GM19351 (cell line): ENCODE measurements around the gene FBXO8.

Source experiments
- ATAC-seq: cut with Tn5 transposase; IDR thresholded peaks from one replicate; pipeline ENCODE4 v1.9.1; 2021; ENCODE audit warnings: mild to moderate bottlenecking, moderate library complexity; ENCODE audit not compliant: unreplicated experiment

The FBXO8 gene

DNA sequence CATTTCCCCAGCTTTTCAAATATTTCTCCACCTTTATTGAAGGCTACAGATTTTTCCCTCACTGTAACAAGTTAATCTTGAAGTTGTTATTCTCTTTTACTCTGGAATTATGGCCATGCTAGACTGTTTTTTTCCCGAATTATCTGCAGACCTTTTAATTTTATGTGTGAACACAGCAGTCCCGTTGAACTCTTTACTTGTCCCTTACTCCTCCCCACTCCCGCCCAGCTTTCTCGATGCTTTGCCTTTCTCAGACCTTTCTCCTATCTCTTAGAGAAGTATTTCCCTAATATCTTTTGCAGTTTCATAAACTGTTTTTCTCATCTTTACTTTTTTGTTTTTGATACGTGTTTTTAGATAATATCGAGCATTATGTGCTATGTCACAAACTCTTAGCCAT is 1.0 kb upstream of the FBXO8 start:
- no peak for ATAC-seq

- peak; percentile 96 for ATAC-seq
These were observed 496 bp downstream of the FBXO8 start for GRCh38 chr4:174282836-174283506.

DNA sequence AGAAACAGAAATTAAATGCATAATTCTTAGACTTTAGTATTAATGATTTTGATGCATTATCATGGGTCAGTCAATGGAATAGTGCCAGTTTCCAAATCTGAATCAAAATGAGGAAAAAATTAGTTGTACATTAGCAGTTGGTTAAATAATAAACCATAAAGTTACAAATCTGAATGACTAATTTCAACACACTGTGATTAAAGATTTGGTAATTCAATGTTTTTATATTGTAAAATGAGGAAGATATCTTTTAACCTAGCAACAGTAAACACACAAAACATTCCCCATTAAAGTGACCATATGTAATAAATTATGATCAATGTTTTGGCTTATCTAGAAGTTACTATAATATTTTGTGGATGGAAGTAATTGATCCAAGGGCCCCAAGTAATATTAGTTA is 1.6 kb downstream of the FBXO8 start:
- ATAC-seq = no peak

GRCh38 chr4:174281182-174281737 is 2.2 kb downstream of the FBXO8 start:
- no peak for ATAC-seq

- ATAC-seq = no peak
These were observed 3.9 kb downstream of the FBXO8 start for GRCh38 chr4:174279433-174280155.

DNA sequence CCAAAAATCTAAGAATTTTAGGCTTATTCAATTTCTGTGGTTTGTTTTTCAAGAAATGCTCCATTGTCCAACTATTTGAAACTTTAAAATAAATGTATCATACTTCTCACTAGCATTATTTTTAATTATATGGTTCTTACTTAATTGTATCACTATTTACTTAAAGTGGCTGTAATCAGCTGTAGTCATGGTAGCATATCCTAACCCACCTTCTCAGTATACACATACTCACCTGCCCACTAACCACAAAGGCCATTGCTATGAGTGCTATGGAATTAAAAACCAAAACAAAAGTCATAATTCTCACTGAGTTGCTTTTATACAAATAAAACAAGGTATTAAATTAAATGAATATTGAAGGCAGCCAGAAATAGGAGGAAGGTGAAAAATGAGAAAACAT is 5.0 kb downstream of the FBXO8 start:
- ATAC-seq = no peak

- ATAC-seq = no peak
These were observed 6.0 kb downstream of the FBXO8 start for GRCh38 chr4:174277433-174277832.

DNA sequence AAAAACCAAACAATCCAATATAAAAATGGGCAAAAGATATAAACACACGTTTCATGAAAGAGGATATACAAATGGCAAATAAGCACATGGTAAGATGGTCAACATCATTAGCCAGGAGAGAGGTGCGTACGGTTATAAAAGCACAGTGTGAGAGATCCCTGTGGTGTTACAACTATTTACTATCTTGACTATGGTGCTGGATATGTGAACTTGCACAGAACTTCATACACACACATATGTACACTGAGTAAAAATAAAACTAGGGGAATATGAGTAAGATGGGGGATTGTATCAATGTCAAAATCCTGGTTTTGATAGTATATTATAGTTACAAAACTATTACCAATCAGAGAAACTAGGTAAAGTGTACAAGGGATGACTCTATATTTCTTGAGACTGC is 8.4 kb downstream of the FBXO8 start:
- ATAC-seq = no peak

GRCh38 chr4:174274436-174274835 is 9.0 kb downstream of the FBXO8 start:
- ATAC-seq = no peak

GRCh38 chr4:174273930-174274329 is 9.5 kb downstream of the FBXO8 start:
- no peak for ATAC-seq

DNA sequence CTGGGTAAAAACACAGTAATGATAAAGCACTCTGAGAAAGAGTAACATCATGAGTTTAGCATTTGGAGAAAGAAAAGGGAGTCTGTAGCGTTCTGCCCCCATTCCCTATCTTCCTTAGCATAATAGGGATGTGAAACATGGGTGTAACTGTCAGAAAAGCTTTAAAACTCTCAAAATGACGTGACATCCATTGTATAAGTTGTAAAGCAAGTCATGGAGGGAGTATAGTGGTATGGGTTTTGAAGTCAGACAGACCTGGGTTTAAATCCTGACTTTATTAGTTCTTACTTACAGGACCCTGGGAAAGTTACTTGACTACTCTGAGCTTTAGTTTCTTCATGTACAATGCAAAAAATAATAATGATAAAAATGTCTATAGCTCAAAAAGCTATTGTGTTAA is 17.1 kb downstream of the FBXO8 start:
- no peak for ATAC-seq

DNA sequence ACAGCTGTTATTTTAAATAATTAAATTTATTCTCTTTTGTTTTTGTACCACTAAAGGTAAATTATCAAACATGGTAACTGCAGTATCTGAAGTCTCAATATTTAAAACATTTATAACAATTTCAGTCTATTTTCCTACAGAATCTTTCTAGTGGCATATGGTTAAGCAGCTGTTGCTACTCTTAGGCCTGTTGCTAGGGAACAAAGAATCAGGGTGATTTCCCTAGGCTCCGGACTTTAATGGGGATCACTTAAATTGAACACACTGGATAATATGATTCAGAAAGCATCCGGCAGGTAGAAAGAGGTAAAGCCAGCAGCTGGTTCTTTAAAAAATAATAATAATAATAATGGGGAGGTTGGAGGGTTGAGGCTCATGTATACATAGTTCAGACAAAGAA is 17.6 kb downstream of the FBXO8 start:
- ATAC-seq = no peak

DNA sequence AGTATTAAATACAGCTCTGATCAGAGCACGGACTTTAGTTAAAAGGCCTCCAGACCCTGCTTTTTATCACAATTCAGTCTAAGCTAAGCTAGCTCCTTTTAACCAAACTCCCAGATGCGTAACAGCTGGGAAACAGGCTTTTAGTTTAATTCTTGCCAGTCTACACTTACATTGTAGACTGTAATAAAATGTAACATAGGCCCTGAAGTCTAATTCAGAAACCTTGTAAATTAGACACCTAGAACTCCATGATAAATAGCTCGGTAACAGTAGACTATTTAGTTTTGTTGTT is 20.1 kb downstream of the FBXO8 start:
- ATAC-seq = no peak

- no peak for ATAC-seq
These were observed 20.6 kb downstream of the FBXO8 start for GRCh38 chr4:174262624-174263444.

DNA sequence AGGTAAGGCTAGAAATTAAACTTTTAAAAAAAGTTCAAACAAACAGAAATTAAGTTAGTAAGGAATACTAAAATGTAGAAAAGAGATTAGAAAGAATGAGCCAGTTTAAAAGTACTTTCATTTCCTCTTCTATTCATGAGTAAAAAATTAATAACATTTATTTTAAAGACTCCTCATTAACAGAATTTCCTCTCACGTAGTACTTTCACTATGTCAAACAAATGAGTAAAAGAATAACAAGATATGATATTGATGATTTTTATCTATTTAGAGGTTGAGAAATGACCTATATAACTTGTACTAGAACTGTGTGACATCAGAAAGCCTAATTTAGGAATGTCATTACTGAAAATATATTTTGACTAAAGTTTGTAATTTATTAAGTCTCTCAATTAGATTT is 22.0 kb downstream of the FBXO8 start:
- ATAC-seq = peak; percentile 32

DNA sequence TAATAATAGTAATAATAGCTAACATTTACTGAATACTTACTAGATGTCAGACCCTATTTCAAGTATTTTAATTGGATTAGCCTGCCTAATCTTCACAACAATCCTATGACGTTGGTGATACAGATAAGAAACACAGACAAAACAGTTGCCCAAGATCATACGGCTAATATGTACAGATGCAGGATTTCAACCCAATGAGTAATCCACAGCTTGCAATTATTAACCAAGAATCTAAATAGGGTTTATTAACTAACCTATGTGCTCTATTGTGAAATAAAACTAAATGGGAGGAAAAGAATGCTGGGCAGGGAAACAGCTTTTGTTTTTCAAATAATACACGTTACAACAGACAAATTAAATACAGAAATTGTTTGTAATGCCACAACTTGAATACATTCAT is 23.4 kb downstream of the FBXO8 start:
- no peak for ATAC-seq

GRCh38 chr4:174259580-174259979 is 23.9 kb downstream of the FBXO8 start:
- no peak for ATAC-seq

DNA sequence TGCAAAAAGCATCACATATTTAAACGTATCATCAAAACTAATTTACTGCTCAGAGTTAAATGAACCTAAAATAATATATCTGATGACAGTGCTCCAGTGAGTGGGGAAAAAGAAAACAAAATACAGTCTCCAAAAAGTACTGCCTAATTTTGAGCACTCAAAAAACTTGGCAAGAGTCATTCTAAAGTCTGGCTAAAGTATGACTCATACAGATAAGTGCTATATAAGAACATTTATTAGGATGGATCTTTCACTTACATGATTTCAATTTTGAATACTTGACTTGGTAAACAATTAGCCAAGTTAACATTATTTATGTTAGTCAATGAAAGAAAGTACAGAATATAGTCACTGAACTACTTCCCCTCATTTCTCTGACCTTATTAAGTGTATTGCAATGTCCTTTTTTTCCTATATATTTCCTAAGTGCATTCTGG is 27.2 kb downstream of the FBXO8 start:
- ATAC-seq = no peak

GRCh38 chr4:174255786-174256185 is 27.7 kb downstream of the FBXO8 start:
- ATAC-seq = no peak

DNA sequence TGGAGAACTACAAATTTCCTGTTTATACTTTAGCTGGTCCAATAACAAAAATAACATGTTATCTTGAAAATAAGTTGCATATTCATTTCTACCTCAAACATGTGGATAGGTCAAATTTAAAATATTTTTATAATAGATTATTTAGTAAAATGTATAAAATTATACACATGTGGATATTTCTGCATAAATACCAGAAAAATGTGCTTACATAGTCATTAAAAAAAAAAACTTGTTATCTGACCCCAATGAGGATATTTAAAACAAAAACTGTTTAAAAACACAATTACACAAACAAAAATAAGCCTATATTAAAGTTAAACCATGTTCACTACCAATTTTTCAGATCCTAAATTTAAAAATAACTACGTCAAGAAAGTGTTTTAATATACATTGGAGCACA is 28.1 kb downstream of the FBXO8 start:
- ATAC-seq = no peak

DNA sequence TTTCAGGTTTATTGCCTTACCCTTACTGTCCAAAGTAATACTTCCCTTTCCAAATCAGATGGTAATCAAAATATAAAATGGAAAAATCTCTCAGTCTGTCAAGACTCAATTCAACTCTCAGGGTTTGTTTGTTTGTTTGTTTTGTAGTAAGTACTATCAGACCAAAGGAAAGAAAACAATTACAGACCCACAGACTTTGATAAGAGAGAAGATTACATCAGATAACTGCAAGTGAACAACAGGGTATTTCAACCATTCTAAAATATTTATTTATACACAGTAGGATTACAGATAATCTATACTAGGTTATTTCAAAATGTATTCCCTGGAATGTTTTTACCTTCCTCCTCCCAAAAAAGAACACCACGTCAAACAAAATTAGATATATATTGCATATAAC is 28.9 kb downstream of the FBXO8 start:
- ATAC-seq = no peak

DNA sequence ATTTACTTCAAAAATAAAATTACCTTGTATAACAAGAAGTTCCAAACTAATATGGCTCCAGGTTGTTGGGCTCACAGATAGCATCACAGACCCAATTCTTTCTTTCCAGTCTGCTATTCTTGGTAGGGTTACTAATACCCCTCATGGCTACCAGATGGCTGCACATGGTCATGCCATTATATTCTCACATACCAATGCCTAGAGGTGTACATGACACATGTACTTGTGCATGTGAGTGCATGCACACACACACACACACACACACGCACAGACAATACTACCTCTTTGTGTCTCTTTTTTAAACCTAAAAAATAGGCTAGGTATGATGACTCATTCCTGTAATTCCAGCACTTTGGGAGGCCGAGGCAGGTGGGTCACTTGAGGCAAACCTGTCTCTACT is 31.1 kb downstream of the FBXO8 start:
- ATAC-seq = no peak
